DOHH2 (cell line): Measurements from ENCODE around the gene NFIX.

Source experiments
- EZH2phosphoT487 ChIP-seq: fragments of 200-600 bp; sonication (generic); IDR thresholded peaks from 2 replicates; pipeline ENCODE4 v1.6.1; 2017; ENCODE audit warnings: borderline replicate concordance, mild to moderate bottlenecking, antibody characterized with exemption, low read length, moderate library complexity, mixed read lengths
- TF ChIP-seq, protein P1 (sequence below): fragments of 200-600 bp; sonication (generic); IDR thresholded peaks from one replicate; pipeline ENCODE4 v1.5.1; 2014; ENCODE audit warnings: antibody characterized with exemption, mild to moderate bottlenecking, low read depth, low read length; ENCODE audit not compliant: poor library complexity, severe bottlenecking

GRCh38 chr19:13012390-13012689 is 17.1 kb downstream of the NFIX start:
- TF ChIP-seq, protein P1, sequence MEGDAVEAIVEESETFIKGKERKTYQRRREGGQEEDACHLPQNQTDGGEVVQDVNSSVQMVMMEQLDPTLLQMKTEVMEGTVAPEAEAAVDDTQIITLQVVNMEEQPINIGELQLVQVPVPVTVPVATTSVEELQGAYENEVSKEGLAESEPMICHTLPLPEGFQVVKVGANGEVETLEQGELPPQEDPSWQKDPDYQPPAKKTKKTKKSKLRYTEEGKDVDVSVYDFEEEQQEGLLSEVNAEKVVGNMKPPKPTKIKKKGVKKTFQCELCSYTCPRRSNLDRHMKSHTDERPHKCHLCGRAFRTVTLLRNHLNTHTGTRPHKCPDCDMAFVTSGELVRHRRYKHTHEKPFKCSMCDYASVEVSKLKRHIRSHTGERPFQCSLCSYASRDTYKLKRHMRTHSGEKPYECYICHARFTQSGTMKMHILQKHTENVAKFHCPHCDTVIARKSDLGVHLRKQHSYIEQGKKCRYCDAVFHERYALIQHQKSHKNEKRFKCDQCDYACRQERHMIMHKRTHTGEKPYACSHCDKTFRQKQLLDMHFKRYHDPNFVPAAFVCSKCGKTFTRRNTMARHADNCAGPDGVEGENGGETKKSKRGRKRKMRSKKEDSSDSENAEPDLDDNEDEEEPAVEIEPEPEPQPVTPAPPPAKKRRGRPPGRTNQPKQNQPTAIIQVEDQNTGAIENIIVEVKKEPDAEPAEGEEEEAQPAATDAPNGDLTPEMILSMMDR: no peak
- TF ChIP-seq EZH2phosphoT487: no peak
